HK-2 (cell line): ENCODE results near the gene PADI6.
"Not testable (repeated sequence)": the region's sequence is repeated elsewhere in the genome, so short reads cannot be mapped to it uniquely, and the experiment has no call there.

ENCODE experiments used
- DNase-seq: peaks from one replicate; pipeline ENCODE4 v3.0.0-alpha.2; 2018; ENCODE audit not compliant: unreplicated experiment

The PADI6 gene

DNA sequence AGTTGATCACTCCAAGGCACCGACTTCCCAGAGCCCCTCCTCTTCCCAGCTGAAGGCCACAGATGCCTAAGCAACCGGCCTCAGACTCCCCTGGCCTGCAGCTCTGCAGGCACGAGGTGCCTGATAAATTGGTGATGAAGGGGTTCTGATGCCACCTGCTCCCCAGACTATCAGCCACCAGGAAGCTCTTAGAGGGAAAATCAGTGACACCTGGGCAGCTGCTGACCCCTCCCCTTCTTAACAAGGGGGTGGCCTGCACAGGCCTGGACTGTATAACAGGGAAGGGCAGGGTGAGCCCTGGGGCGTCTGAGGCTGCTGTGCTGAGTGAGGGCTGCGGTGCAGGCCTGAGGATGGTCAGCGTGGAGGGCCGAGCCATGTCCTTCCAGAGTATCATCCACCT is at the start of gene PADI6:
Gene PADI6 (plus strand): TSS at position 301 of the 400 bp plus-strand sequence. CDS start 50 bp downstream, at position 351.
- DNase-seq: no peak

DNA sequence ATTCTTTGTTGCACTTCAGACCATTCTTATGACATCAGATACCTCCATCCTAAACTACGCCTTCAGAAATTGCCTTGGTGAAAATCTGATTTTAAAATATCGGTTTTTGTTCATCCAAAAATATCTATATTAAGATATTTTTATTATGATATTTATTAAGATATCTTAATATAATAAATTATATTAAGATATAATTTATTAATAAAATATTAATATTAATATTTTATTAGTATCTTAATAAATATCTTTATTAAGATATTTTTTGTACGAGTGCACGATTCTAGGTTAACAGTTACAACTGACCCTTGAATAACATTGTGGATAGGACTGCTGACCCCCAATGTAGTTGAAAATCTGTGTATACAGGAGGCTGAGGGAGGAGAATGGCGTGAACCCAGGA is 43.1 kb upstream of the PADI6 start:
- DNase-seq: no peak

DNA sequence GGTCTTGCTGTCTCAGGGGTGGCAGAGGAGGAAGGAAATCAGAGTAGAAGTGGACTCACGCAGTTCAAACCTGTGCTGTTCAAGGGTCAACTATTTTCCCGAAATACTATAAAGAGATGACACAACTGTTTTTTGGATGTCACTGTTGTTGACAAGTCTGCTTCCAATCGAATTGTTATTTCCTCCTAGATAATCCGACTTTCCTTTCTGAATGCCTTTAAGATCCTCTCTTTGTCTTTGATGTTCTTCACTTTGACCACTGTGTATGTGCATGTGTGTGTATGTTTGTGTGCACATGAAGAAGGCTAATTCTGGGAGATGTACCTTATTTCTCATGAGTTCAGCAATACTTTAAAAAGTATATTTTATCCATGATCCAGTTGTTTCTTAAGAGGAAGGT is 42.4 kb upstream of the PADI6 start:
- DNase-seq: no peak

DNA sequence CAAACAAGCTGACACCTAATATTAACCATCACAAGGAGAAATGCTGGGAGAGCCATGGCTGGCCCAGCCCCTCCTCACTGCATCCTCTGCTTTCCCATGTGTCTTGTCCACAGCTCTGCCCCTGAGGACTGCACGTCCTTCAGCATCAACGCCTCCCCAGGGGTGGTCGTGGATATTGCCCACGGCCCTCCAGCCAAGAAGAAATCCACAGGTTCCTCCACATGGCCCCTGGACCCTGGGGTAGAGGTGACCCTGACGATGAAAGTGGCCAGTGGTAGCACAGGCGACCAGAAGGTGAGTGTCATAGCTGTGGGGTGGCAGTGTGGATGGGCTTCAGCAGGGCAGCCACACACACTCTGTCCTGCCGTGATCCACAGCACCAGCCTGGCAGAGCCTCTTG is 41.1 kb upstream of the PADI6 start:
- no peak for DNase-seq

DNA sequence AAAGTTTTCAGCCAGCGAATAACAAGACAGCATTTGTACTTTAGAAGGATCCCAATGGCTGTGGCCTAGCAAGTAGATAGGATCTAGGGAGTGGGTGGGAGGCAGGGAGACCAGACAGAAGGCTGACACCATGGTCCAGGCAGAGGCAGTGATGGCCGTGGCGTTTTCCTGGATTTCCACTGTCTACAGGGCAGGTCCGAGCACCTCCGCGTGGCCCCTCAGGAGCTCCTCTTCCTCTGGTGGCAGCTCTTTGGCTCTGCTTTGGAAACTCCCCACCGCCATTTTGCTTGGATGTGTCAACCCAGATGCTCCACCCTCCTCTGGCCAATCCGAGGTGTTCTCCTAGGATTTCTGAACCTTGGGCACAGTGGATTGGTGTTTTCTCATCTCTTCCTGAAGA is 38.9 kb upstream of the PADI6 start:
- no peak for DNase-seq

DNA sequence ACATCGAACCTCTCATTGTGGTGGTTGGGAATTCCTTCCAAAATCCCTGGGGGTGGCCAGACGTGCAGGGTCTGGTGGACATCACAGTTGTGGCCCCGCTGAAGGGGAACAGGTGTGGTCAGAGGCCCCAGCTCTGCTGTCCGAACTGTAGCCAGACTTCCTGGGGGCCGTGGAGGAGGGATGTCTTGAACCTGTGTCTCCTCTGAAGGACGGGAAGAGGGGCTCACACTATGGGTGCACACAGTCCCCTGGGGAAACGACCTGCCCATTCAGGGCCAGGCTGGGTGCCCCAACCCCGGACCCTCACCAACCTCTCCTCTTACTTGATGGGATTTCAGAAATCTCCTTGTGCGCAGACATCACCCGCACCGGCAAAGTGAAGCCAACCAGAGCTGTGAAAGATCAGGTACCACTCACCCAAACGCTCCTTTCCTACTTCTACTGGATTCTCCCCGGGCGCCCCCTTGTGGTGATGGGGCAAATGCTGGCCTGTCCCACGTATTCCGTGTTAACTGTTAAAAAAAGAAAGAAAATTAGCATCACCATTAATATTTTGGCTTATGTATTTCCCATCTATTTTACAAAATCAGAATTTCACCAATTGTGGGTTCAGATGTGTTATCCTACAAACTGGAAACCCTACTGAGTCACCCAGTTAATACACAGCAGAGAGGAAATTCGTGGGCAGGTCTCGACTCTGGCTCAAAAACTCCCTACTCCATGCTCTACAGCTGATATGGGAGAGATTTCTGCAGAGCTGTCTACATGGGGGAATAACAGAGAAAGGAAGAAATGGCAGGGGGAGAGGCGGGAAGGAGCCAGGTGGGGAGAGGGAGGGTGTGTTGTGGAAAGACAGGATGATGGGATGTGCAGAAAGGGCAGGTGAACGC is 35.9 kb upstream of the PADI6 start:
- DNase-seq: peak; percentile 75

DNA sequence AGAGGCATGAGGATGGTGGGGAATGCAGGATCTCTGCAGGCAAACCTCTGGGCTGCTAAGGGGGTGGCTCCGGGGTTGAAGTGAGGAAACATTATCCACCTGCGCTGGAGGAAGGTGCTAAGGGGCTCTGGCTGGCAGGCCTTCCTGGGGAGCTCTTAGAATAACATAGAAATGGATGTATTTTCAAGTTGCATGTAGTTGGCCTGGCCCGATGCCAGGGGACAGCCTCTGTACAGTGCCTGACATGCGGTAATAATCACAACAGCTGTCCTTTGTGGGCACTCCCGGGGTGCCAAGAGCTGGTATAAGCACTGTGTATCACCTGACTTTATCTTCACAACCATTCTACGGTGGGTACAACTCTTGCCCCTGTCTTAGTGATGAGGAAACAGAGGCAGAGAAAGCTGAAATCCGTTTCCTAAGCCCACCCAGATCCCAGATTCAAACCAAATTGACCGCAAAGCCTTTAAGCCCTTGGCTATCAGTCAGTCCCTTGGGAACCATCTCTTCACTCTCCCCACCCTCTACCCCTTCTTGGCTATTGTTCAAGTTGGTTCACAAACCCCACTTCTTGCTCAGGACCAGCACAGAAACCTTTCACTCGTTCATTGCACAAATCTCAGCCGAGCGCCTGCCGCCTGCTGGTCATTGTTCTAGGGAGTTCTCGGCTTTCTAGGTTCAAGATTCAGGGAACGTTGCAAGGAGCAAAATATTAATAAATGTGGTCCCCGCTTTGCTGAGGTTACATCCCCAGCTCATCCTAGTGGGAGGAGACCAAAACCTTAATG is 33.1 kb upstream of the PADI6 start:
- DNase-seq: no peak

DNA sequence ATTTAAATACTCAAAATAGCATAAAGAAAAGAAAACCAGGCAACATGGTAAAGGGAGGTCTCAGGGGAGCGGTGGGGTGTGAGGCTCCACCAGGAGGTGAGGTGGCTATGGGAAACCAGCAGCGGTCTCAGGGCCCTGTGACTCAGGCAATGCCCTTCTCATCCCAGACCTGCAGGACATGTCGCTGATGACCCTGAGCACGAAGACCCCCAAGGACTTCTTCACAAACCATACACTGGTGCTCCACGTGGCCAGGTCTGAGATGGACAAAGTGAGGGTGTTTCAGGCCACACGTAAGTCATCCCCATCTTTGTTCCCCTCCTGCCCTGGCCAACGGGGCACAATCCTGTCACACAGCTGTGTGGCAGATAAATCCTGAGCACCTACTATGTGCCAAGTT is 32.5 kb upstream of the PADI6 start:
- no peak for DNase-seq

DNA sequence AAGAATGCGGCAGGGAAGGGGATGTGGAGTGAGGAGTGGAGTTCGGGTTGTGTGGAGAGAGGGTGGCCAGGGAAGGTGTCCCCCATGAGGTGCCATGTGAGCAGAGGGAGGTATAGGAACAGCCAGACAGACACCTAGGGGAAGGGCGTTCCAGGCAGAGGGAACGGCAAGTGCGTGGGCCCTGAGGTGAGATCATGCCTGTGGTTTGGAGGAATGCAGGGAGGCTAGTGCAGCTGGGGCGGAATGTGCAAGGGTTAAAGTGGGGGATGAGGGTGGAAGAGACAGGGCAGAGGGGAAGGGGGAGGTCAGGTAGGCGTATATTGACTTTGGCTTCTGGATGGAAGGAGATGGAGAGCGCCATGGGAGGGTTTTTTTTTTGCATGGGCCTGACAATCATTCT is 31.6 kb upstream of the PADI6 start:
- peak; percentile 25 for DNase-seq

DNA sequence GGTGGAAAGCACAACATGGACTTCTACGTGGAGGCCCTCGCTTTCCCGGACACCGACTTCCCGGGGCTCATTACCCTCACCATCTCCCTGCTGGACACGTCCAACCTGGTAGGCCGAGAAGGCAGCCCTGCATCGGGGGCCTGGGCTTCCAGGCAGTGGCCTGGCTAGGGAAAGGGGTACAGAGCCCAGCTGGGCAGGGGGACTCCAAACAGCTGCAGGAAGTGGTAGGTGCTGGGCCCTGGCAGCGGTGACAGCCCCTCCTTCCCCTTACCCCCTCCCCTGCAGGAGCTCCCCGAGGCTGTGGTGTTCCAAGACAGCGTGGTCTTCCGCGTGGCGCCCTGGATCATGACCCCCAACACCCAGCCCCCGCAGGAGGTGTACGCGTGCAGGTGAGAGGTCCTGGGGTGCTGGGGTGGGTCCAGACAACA is 30.0 kb upstream of the PADI6 start:
- DNase-seq: no peak

DNA sequence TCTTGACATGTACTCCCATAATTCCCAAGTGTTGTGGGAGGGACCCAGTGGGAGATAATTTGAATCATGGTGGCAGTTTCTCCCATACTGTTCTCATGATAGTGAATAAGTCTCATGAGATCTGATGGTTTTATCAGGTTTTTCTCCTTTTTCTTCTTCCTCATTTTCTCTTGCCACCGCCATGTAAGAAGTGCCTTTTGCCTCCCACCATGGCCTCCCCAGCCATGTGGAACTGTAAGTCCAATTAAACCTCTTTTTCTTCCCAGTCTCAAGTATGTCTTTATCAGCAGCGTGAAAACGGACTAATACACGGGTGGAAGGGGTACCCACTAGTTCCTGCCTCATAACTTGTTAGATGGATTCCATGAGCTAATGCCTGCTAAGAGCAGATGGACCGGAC is 26.5 kb upstream of the PADI6 start:
- DNase-seq: not testable (repeated sequence)

DNA sequence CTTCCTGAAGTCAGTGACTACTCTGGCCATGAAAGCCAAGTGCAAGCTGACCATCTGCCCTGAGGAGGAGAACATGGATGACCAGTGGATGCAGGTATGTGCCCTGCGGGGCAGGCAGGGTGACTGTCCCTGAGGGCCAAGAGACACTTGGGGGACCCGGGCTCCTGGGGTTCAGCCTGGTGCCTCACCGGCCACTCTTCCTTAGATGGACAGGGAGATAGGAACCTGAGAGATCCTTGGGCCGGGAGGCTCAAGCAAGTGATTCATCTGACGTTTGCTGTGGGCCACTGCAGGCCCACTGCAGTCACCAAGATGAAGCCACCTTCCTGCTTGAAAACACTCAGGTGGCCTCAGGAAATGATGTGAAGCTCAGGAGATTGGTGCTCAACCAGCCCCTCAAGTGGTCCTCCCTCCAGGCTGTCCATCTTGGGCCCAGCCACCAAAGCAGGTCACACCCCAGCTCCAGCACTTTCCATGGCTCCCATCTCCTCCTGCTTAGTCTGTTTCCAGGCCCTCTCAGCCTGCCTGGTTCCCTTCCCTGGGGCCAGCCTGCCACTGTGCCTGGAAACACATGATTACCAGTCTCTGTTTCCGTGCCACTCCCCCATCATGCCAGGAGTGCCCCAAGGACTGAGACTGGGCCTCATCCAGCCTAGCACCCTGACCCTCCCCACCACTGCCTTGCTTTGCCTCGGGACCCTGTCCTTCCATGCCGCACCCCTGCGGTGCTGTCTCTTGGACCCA is 25.8 kb upstream of the PADI6 start:
- DNase-seq: no peak

DNA sequence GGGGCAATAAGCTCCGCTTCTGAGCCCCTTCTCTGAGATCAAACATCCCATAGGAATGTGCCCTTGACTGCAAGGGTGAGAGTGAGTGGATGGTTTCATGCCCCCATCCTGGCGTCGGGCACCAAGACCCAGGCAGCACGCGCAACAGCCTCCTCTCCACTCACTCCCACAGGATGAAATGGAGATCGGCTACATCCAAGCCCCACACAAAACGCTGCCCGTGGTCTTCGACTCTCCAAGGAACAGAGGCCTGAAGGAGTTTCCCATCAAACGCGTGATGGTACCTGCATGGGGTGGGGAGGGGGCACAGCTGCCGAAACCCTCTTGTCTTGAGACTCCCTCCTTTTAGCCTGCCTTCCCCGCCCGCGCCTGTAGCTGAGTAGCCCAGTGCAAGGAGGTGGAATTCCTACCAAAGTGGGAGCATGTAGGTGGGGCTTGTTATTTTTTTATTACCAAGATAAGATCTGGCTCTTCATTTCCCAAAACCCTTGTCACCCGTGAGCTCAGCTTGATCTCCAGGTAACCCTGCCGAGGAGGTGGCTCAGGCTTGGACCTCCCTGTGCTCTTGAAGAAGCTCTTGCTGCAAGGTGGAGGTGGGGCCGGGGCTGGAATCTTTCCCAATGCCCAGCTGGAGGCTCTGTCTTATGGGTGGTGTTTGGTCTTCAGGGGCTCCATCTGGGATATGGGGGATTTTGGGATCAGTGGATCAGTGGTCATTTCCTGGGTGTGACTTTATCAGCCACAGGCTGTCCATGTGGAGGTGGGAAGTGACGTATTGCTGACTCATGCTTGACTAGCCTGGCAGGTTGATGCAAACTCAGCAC is 24.0 kb upstream of the PADI6 start:
- DNase-seq: no peak

DNA sequence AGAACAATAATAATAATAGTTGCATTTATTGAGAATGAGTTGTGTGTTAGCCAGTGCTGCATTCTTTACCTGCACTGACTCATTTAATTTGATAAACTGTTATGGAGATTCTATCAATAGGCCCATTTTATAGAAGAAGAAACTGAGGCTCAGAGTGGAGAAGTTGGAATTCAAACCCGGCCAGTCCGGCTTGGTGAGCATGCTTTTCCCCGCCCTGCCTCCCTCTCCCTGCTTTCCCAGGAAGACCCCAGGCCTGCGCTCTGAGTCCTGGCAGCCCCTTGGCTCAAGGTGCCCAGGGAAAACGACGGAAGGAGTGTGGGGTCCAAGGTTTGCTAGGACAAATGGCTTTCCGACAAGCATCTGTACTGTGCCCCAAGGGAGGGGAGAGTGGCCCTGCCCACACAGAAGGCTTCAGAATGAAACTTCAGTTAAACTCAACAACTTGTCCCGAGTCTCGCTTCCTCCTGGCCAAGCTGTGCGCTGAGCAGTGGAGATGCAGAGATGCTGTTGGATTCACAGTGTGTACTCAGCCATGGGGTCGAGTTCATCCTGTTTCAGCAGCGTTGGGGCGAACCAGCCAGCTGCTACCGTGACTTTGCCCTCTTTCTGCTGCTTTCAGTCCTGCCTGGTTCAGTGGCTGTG is 23.3 kb upstream of the PADI6 start:
- no peak for DNase-seq

DNA sequence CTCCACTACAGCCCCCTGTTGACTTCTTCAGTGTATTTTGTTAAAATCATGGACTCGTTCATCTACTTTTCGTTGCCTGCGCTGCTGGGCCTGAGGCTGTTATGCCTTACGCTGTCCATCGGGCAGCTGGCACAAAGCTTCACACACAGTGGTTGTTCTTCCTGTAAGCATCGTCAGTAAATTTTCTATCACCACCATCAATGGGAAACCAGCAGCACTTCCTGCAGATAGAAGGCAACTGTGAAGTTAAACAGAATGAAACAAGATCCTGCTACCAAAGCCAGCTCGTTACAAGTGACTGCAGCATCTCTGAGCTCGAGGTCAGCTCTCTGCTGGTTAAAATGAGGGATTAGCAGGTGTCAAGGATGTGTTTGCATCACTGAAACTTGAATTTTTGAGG is 21.9 kb upstream of the PADI6 start:
- DNase-seq: no peak

DNA sequence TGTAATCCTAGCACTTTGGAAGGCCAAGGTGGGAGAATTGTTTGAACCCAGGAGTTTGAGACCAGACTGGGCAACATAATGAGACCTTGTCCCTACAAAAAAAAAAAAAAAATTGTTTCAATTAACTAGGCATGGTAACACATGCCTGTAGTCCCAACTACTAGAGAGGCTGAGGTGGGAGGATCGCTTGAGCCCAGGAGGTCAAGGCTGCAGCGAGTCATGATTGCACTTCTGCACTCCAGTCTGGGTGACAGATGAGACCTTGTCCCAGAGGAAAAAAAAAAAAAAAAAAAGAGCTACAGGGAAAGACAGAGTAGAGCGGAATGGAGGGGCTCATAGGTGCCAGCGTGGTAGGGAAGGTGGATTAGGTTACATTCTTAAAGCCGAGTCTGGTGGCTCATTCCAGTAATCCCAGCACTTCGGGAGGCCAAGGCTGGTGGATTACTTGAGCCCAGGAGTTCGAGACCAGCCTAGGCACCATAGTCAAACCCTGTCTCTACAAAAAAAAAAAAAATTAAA is 21.0 kb upstream of the PADI6 start:
- no peak for DNase-seq

DNA sequence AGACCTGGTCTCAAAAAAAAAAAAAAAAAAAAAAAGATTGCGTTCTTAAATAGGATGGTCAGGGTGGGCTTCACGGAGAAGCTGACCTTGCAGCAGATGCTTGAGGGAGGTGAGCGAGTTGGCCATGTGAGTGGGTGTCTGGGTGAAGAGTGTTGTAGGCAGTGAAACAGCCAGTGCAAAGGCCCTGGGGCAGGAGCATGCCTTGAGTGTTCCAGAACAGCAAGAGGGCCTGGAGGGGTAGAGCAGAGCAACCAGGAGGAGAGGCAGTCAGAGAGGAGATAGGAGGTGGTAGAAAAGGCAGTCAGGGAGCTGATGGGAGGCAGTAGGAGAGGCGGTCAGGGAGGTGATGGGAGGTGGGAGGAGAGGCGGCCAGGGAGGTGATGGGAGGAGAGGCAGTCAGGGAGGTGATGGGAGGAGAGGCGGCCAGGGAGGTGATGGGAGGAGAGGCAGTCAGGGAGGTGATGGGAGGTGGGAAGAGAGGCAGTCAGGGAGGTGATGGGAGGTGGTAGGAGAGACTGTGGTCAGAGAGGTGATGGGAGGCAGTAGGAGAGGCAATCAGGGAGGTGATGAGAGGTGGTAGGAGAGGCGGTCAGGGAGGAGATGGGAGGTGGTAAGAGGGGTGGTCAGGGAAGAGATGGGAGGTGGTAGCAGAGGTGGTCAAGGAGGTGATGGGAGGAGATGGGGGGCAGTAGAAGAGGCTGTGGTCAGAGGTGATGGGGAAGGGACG is 20.2 kb upstream of the PADI6 start:
- no peak for DNase-seq

DNA sequence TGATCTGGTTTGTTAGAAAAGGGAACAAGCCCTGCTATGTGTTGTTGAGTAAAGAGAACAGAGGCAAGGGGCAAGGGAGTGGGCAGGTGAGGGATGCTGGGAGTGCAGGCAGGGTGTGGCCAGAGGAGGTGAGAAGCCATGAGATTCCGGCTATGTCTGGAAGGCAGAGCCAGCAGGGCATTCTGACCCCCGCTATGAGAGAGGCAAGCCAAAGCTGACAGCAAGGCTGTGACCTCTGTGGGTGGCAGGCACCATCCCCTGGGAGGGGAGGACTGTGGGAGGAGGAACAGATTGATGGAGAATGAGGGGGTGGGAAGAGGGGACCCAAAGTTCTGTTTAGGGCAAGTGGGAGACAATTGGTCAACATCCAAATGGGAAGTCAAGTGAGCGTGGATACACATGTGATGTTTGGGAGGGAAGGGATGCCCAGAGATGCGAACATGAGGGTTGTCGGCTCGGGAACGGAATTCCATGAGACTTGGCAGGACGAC is 19.5 kb upstream of the PADI6 start:
- no peak for DNase-seq

DNA sequence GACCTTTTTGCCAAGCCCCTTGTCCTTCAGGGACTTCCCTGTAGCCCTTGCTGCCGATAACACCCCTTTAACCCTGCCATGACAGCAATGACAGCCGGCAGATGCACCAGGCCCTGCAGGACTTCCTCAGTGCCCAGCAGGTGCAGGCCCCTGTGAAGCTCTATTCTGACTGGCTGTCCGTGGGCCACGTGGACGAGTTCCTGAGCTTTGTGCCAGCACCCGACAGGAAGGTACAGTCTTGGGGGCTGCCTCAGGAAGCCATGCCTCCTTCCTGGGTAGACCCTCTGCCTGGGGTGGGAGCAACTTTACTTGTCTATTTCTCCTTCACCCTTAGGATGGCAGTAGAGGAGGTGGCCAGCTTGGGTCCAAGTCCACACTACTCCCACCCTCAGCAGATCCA is 16.1 kb upstream of the PADI6 start:
- no peak for DNase-seq
